ENCODE measurements around the gene LPP.

DNA sequence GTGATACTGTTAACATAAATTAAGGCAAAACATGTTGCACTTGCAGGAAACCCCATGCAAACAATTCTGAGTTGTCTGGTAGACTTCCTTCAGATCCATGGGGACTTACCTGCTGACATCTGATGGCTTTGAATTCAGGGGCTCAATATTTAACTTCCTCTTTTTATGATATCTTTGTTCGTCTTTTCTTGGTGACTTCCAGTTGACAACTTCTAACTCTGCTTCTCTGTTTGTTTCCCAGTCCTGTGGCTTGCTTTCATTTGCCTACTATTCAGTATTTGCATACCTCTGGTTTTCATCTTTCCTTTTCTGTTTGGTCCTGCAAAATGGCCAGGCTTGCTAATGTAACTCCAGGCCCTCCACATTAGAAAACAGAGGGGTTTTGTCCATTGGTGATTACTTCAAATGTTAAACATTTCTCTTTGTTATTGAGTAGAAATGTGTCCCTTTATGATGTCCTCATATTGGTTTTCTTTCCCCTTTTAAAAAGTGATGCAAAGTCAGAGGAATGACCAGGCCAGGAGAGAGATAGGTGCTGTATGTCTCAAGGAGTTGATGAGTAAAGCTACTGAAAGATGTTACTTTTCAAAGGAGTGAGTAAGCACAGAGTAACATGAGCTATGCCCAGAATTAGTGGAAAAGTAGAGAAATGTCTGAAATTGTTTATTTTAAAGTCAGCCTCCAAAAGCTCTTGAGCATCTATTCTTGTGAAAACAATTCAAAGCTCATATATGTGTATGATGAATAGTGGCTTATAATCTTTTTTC, 335.9 kb downstream of the LPP start:
- no peak for TF ChIP-seq GATA3 (IDR thresholded peaks at IDR 0.05; ENCODE audit: low read depth, low read length)
- TF ChIP-seq GATA2 (IDR thresholded peaks at IDR 0.05; ENCODE audit: low read depth, low read length): no peak

Data from SH-SY5Y (cell line).